Muscle layer of duodenum (tissue), 2 donors: ENCODE data around the gene EHD4.

Experiments
- H3K27ac ChIP-seq: one replicate; pipeline ENCODE4 v1.7.0; 2013; ENCODE audit warnings: mild to moderate bottlenecking, low read length
- H3K27me3 ChIP-seq: one replicate; pipeline ENCODE4 v1.7.0; 2013; ENCODE audit warnings: low read depth, mild to moderate bottlenecking, control low read depth, low read length
- H3K36me3 ChIP-seq, 2 donors: one replicate each; pipeline ENCODE4 v1.7.0; 2013; ENCODE audit warnings: low read length in 2 of 2, control low read depth in 1 of 2, mild to moderate bottlenecking in 1 of 2; ENCODE audit not compliant: insufficient read depth in 2 of 2, control insufficient read depth in 1 of 2
- H3K4me1 ChIP-seq, 2 donors: one replicate each; pipeline ENCODE4 v1.7.0; 2013; ENCODE audit warnings: low read length in 2 of 2, mild to moderate bottlenecking in 2 of 2, control low read depth in 1 of 2, moderate library complexity in 1 of 2; ENCODE audit not compliant: insufficient read depth in 2 of 2, control insufficient read depth in 1 of 2
- H3K4me3 ChIP-seq, 2 donors: one replicate each; pipeline ENCODE4 v1.7.0; 2013; ENCODE audit warnings: low read length in 2 of 2, low read depth in 1 of 2, mild to moderate bottlenecking in 1 of 2
- H3K9me3 ChIP-seq, 2 donors: one replicate each; pipeline ENCODE4 v1.7.0; 2013; ENCODE audit warnings: low read length in 2 of 2, control low read depth in 1 of 2, mild to moderate bottlenecking in 1 of 2; ENCODE audit not compliant: control insufficient read depth in 1 of 2
- donor health status: healthy.

Gene EHD4

DNA sequence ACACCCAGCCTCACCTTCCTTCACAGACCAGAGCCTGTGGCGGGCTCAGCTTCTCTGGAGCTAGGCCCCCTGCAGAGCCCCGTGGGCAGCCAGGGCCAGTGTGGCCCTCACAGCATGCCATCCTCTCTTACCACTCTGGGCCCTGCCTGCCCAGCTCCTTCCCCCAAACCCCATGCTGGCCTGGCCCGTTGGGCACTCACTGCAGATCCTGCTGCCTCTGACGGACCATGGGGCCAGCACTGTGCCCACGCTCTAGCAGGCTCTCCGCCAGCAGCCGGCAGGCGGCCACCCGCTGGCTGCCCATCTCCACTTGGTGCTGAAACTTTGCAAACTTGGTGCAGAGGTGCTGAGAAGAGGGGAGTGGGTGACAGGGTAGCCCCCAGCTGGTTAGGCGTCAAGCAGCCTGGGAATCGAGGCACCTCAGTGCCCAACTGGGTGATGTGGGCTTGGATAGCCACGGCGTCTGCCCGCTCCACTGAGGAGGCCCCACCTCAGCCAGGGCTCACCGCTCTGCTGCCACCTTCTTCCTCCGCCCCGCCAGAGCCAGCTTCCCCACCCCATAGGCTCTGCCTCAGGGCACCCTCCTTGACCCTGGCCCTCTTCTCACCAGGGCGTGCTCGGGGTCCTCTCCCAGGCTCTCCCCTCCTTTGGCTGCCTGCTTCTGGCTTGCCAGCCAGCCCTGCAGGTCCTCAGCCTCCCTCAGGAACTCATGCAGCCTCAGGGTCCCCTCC, 101.0 kb downstream of the EHD4 start:
- Histone ChIP-seq H3K4me1 (no peaks in the 10 kb centered on the region), H3K27ac (no peak overlapping the region), H3K9me3 (no peaks in the 10 kb centered on the region), H3K4me3 (no peak overlapping the region), H3K27me3 (no peaks in the 10 kb centered on the region), H3K36me3 (no peaks in the 10 kb centered on the region)

DNA sequence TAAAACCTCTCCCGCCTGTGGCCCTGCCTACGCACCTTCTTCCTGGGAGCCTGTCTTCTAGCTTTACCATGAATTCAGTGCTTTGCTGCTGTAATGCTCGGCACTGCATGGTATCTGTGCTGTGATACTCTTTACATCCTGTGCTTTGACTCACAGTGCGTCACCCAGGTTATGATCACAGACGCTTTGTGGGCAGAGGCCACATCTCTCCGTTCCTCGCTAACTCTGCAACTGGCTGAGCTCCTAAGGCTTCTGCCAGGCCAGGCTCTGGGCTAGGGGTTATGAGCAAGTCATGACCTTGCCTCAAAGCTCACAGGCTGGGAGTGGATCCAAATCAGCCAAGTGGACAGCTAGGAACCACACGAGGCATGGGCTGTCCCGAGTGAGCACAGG, 101.7 kb downstream of the EHD4 start:
- H3K9me3 ChIP-seq = no peaks in the 10 kb centered on the region
- no peak overlapping the region for H3K4me3 ChIP-seq
- H3K36me3 ChIP-seq = no peaks in the 10 kb centered on the region
- H3K4me1 ChIP-seq = no peaks in the 10 kb centered on the region
- H3K27ac ChIP-seq = no peak overlapping the region
- H3K27me3 ChIP-seq = no peaks in the 10 kb centered on the region

DNA sequence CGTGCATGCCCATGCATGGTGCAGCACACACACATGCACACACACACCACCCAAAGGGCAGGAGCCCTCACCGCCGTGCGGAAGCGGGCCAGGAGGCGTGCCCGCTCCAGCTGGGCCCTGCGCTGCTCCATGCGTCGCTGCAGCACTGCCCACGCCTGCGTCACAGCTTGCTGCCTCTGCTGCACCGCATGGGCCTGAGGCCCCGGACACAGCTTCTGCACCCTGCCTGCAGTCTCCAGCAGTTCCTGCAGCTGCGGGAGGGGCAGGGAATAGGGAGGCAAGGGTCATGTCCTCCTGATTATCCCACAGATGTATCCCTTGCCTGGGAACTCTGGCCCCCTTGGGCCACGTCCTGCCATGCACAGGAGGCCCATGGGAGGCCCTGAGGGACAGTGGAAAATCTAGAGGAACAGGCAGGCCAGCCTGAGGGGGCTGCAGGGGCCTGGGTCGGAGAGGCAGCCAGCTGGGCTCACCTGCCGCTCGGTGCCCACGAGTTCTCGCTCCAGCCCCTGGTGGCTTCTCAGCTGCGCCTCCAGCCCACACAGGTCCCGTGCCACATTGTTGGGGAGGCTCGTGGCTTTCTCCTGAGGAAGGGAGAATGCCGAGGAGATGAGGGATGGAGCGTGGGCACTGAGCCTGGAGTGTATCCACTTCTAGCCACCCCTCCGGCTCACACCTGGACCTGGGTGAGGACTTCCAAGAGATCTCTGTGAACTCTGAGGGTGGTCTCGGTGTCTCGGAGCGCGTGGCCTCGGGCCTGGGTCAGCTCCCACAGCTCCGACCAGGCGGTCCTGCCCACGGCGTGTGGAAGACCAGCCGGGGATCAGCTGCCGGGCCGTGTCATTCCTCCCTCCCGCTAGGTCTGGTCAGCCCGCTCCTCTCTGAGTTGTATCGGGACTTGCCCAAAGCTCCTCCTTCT, 102.3 kb downstream of the EHD4 start:
- H3K9me3 ChIP-seq = no peaks in the 10 kb centered on the region
- no peak overlapping the region for H3K27ac ChIP-seq
- H3K4me1 ChIP-seq = no peaks in the 10 kb centered on the region
- H3K4me3 ChIP-seq = no peak overlapping the region
- no peaks in the 10 kb centered on the region for H3K27me3 ChIP-seq
- H3K36me3 ChIP-seq = no peaks in the 10 kb centered on the region

- Histone ChIP-seq H3K27me3 (no peaks in the 10 kb centered on the region), H3K4me1 (no peaks in the 10 kb centered on the region), H3K36me3 (no peaks in the 10 kb centered on the region), H3K27ac (no peak overlapping the region), H3K9me3 (no peaks in the 10 kb centered on the region), H3K4me3 (no peak overlapping the region)
Measured at GRCh38 chr15:41868321-41868720, 104.0 kb downstream of the EHD4 start.

GRCh38 chr15:41866872-41867579, 105.3 kb downstream of the EHD4 start:
- Histone ChIP-seq H3K4me3 (no peak overlapping the region), H3K27ac (no peak overlapping the region), H3K27me3 (no peaks in the 10 kb centered on the region), H3K4me1 (no peaks in the 10 kb centered on the region), H3K36me3 (no peaks in the 10 kb centered on the region), H3K9me3 (no peaks in the 10 kb centered on the region)

GRCh38 chr15:41866263-41866703, 106.1 kb downstream of the EHD4 start:
- H3K27me3 ChIP-seq = no peaks in the 10 kb centered on the region
- H3K4me3 ChIP-seq = no peak overlapping the region
- no peak overlapping the region for H3K27ac ChIP-seq
- H3K36me3 ChIP-seq = no peaks in the 10 kb centered on the region
- H3K9me3 ChIP-seq = no peaks in the 10 kb centered on the region
- no peaks in the 10 kb centered on the region for H3K4me1 ChIP-seq

DNA sequence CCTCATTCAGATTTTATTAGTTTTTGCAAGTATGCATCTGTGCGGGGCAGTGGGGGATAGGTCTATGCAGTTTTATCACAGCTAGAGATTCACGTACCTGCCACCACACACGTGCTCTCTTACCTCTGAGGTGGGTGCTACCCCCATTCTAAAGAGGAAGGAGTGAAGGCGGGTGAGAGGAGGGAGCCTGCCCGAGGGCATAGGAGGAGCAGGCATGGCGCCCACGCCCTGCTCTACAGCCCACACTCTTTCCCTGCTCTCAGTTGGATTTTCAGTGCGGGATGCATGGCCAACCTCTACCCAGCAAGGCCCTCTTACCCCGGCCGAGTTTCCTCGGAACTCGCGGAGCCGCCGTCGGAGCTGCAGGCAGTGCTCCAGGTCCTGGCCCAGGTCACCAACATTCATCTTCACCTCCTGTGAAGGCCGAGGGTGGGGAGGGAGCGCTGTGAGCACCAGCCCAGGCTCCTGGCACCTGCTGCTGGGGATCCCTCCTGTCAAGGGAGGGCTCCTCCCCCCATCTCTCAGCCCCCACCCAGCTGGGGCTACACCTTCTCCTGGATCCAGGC, 106.8 kb downstream of the EHD4 start:
- H3K36me3 ChIP-seq = no peaks in the 10 kb centered on the region

DNA sequence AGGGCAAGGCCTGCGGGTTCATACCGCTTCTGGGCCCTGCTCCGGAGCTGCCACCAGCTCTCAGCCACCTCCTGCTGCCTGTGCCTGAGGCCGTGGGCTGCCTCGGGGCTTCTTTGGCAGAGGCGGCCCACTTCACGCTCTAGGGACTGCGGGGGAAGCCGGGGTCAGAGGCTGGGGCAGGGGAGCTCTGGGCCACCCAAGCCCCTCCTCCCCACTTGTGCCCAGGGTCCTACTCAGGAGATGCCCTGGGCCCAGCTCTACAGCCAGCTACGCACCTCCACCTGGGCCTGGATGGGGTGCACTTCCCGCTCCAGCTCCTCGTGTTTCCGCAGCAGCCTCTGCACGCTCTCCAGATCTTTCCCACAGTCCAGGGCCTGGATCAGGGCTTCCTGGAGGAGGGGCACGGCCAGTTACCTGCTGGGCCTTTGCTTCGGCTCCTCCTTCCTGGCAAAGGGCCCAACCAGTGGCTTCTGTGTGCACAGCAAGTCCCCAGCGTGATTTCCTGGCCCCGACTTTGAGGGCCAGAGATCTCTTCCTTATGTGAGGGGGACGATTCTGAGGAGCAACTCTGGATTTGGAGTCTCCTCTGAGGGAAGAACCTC, 109.7 kb downstream of the EHD4 start:
- Histone ChIP-seq H3K27me3 (no peaks in the 10 kb centered on the region), H3K36me3 (no peaks in the 10 kb centered on the region), H3K27ac (no peak overlapping the region), H3K4me3 (no peak overlapping the region), H3K4me1 (no peaks in the 10 kb centered on the region), H3K9me3 (no peaks in the 10 kb centered on the region)

More for the DNA sequence above, 106.8 kb downstream of the EHD4 start:
- Histone ChIP-seq H3K27ac (no peak overlapping the region), H3K4me3 (no peak overlapping the region), H3K9me3 (no peaks in the 10 kb centered on the region), H3K27me3 (no peaks in the 10 kb centered on the region), H3K4me1 (no peaks in the 10 kb centered on the region)

GRCh38 chr15:41861736-41862356, 110.5 kb downstream of the EHD4 start:
- Histone ChIP-seq H3K36me3 (no peaks in the 10 kb centered on the region), H3K4me1 (no peaks in the 10 kb centered on the region), H3K27ac (no peak overlapping the region), H3K9me3 (no peaks in the 10 kb centered on the region), H3K27me3 (no peaks in the 10 kb centered on the region), H3K4me3 (no peak overlapping the region)

GRCh38 chr15:41860049-41860828, 112.1 kb downstream of the EHD4 start:
- H3K9me3 ChIP-seq = no peaks in the 10 kb centered on the region
- no peak overlapping the region for H3K4me3 ChIP-seq
- H3K27me3 ChIP-seq = no peaks in the 10 kb centered on the region
- no peak overlapping the region for H3K27ac ChIP-seq
- no peaks in the 10 kb centered on the region for H3K4me1 ChIP-seq
- H3K36me3 ChIP-seq = no peaks in the 10 kb centered on the region
